Hepatocyte (in vitro differentiated cells): ENCODE measurements around the gene TXNL1. TPM values are rescaled to one million over a fixed set of nuclear protein-coding genes. Genes with fewer than 3 reads are reported as not detected.

Experiments used
- DNase-seq: peaks from one replicate; pipeline ENCODE4 v3.0.0-alpha.2; 2016; ENCODE audit warnings: low spot score
- H2AFZ ChIP-seq: fragments of 200-600 bp; sonication (generic); 2 replicates; pipeline ENCODE4 v1.6.0; 2016; ENCODE audit warnings: antibody characterized with exemption, mild to moderate bottlenecking
- H3K27ac ChIP-seq: fragments of 200-600 bp; sonication (generic); 2 replicates; pipeline ENCODE4 v1.5.1; 2016; ENCODE audit warnings: mild to moderate bottlenecking
- H3K27me3 ChIP-seq: fragments of 200-600 bp; sonication (generic); 2 replicates; pipeline ENCODE4 v1.6.1; 2016
- H3K36me3 ChIP-seq: fragments of 200-600 bp; sonication (generic); replicated peaks from 2 replicates; pipeline ENCODE4 v1.5.1; 2016; ENCODE audit warnings: low read depth; ENCODE audit not compliant: insufficient read depth
- H3K4me1 ChIP-seq: fragments of 200-600 bp; sonication (generic); 2 replicates; pipeline ENCODE4 v1.5.1; 2016; ENCODE audit warnings: mild to moderate bottlenecking, moderate library complexity; ENCODE audit not compliant: insufficient read depth
- H3K4me2 ChIP-seq: fragments of 200-600 bp; sonication (generic); 2 replicates; pipeline ENCODE4 v1.6.0; 2016
- H3K4me3 ChIP-seq: fragments of 200-600 bp; sonication (generic); 2 replicates; pipeline ENCODE4 v1.5.1; 2016; ENCODE audit warnings: mild to moderate bottlenecking
- H3K79me2 ChIP-seq: fragments of 200-600 bp; sonication (generic); 2 replicates; pipeline ENCODE4 v1.6.0; 2017; ENCODE audit warnings: mild to moderate bottlenecking
- H3K9me2 ChIP-seq: fragments of 200-600 bp; sonication (generic); replicated peaks from 2 replicates; pipeline ENCODE4 v1.6.0; 2017; ENCODE audit warnings: mild to moderate bottlenecking; ENCODE audit not compliant: insufficient read depth
- H3K9me3 ChIP-seq: fragments of 200-600 bp; sonication (generic); 2 replicates; pipeline ENCODE4 v1.5.1; 2016; ENCODE audit warnings: low read depth, mild to moderate bottlenecking
- H4K20me1 ChIP-seq: fragments of 200-600 bp; sonication (generic); 2 replicates; pipeline ENCODE4 v1.6.0; 2016; ENCODE audit warnings: mild to moderate bottlenecking; ENCODE audit not compliant: insufficient read depth, poor library complexity, severe bottlenecking
- CTCF ChIP-seq: fragments of 200-600 bp; sonication (generic); IDR thresholded peaks from 2 replicates; pipeline ENCODE4 v1.5.1; 2016; ENCODE audit warnings: antibody characterized with exemption, mild to moderate bottlenecking; ENCODE audit not compliant: poor library complexity
- EZH2 ChIP-seq: fragments of 200-600 bp; sonication (generic); IDR thresholded peaks from 2 replicates; pipeline ENCODE4 v1.6.1; 2016; ENCODE audit warnings: antibody characterized with exemption, mild to moderate bottlenecking, borderline replicate concordance
- EZH2phosphoT487 ChIP-seq: fragments of 200-600 bp; sonication (generic); IDR thresholded peaks from one replicate; pipeline ENCODE4 v1.6.1; 2018; ENCODE audit warnings: antibody characterized with exemption, mild to moderate bottlenecking, low read depth, moderate library complexity; ENCODE audit not compliant: unreplicated experiment, severe bottlenecking
- WGBS: methylation state at CpG from one replicate; pipeline ENCODE4 v1.1.6; 2016; ENCODE audit warnings: low lambda C conversion rate; ENCODE audit errors: missing lambda C conversion rate; 5-methylcytosine and 5-hydroxymethylcytosine counted together
- polyA plus RNA-seq: library from polyadenylated mRNA; unstranded; fragments of >200 nt; fragmentation: Nextera tagmentation; extraction: Ambion mirVana; gene quantifications from 2 replicates; pipeline ENCODE4 v1.2.1, GENCODE V29; 2016
- total RNA-seq: library from RNA; depleted of rRNA; stranded (reverse); fragments of >200 nt; gene quantifications from 2 replicates; pipeline ENCODE4 v1.2.3, GENCODE V29; 2014

TXNL1 gene
- total and polyA plus RNA-seq, 2 experiments from 2014 or later, result 60.8 to 77.0 TPM

GRCh38 chr18:56652802-56653201, 14.4 kb upstream of the TXNL1 start:
- Histone ChIP-seq H3K36me3 (no peaks in the 10 kb centered on the region), H3K27me3 (no peaks in the 10 kb centered on the region), H3K79me2 (peaks cover 47% of the 10 kb centered on the region), H3K9me3 (no peaks in the 10 kb centered on the region), H2AFZ (no peak overlapping the region), H3K4me1 (no peaks in the 10 kb centered on the region), H3K4me2 (peak overlapping the region; percentile 88), H3K27ac (no peak overlapping the region), H3K4me3 (no peak overlapping the region), H4K20me1 (no peaks in the 10 kb centered on the region), H3K9me2 (no peaks in the 10 kb centered on the region)
- no peak for TF ChIP-seq EZH2
- no peak for TF ChIP-seq CTCF
- no peak for DNase-seq
- 84% methylated on average over 4 of the region's 4 CpGs for WGBS

DNA sequence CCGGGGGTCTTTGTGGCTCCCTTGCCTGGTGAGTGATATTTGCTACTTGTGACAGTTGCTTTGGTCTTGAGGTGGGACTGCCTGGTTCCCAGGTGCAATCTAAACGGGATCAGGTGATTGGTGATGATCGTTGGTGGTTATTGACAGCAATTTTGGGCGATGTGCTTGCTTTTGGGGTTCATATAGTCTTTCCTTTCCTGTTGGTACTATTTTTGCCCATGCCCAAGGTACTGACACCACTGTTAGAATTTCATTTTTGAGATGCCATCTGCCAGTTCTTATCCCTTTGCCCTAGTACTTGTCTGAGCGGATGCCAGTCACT, 13.3 kb upstream of the TXNL1 start:
- H3K4me3 ChIP-seq, result peak overlapping the region; percentile 51
- TF ChIP-seq EZH2phosphoT487 (no peak), CTCF (no peak), EZH2 (no peak)
- H4K20me1 ChIP-seq, result no peaks in the 10 kb centered on the region
- H3K9me2 ChIP-seq, result no peaks in the 10 kb centered on the region
- H2AFZ ChIP-seq, result peak overlapping the region; percentile 53
- no peaks in the 10 kb centered on the region for H3K4me1 ChIP-seq
- no peaks in the 10 kb centered on the region for H3K9me3 ChIP-seq
- peaks cover 40% of the 10 kb centered on the region for H3K79me2 ChIP-seq
- H3K36me3 ChIP-seq, result no peaks in the 10 kb centered on the region
- no peaks in the 10 kb centered on the region for H3K27me3 ChIP-seq
- 12% methylated on average over 5 of the region's 5 CpGs for WGBS
- no peak for DNase-seq
- peak overlapping the region; percentile 88 for H3K4me2 ChIP-seq
- H3K27ac ChIP-seq, result peak overlapping the region; percentile 62

DNA sequence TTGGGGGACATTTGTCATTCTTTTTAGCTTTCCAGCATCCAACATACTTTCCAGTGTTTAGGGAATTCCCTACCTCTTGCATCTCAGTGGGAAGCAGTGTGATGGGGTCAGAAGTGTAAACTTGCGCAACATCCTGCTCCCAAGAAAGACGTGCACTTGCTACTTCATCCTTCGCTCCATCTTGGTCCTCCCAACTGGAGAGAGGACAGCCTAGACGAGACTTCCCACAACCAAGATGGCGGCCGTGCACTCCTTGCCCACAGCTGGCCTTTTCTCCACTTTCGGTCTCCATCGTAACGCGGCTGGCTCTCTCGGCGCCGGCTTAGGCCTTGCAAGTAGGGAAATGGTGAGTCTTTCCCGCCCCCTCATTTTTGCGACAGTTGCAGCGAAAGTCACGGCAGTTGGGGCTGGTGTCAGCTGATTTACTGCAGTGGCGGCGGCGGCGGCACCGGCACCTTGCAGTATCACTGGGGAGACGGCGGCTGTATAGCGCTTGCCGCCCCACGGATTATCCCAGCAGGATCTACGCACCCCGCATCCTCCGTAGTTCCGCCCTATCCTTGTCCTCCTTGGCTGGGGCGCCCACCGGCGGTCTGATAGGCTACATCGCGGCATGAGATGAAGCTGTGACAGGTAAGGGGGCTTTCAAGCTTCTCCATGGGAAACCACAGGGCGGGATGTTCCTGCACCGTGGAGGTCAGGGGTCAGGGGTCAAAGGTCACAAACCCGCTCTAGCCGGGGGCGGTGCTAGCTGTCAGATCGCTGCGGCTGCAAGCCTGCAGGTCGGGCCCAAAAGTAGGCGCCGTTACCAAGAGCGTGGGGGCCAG, 12.8 kb upstream of the TXNL1 start, which contains the start of gene WDR7:
WDR7 (plus strand) TSS at position 416 of the 827 bp plus-strand sequence. CDS start 21,157 bp downstream, outside the sequence.
- H2AFZ ChIP-seq, result peak within 1 kb of the TSS; percentile 92
- peak within 1 kb of the TSS; percentile 51 for H3K4me3 ChIP-seq
- no peaks in the 10 kb centered on the region for H3K4me1 ChIP-seq
- under 1% methylated on average over 47 of the region's 47 CpGs for WGBS
- H3K27me3 ChIP-seq, result no peaks in the 10 kb centered on the region
- DNase-seq, result peak; percentile 98
- peak within 1 kb of the TSS; percentile 62 for H3K27ac ChIP-seq
- no peaks in the 10 kb centered on the region for H3K9me3 ChIP-seq
- H4K20me1 ChIP-seq, result no peaks in the 10 kb centered on the region
- TF ChIP-seq EZH2 (no peak), EZH2phosphoT487 (no peak)
- no peaks in the 10 kb centered on the region for H3K9me2 ChIP-seq
- peak within 1 kb of the TSS; percentile 88 for H3K4me2 ChIP-seq
- H3K36me3 ChIP-seq, result no peaks in the 10 kb centered on the region
- peaks cover 36% of the 10 kb centered on the region for H3K79me2 ChIP-seq

- H3K4me2 ChIP-seq, result no peak overlapping the region
- H4K20me1 ChIP-seq, result no peaks in the 10 kb centered on the region
- no peak for DNase-seq
- no peak overlapping the region for H3K27ac ChIP-seq
- H3K4me3 ChIP-seq, result no peak overlapping the region
- H3K9me3 ChIP-seq, result no peaks in the 10 kb centered on the region
- H2AFZ ChIP-seq, result peak overlapping the region; percentile 92
- no peak for TF ChIP-seq EZH2
- TF ChIP-seq EZH2phosphoT487, result no peak
- TF ChIP-seq CTCF, result no peak
- no peaks in the 10 kb centered on the region for H3K27me3 ChIP-seq
- H3K36me3 ChIP-seq, result no peaks in the 10 kb centered on the region
- H3K4me1 ChIP-seq, result no peaks in the 10 kb centered on the region
- H3K79me2 ChIP-seq, result peaks cover 34% of the 10 kb centered on the region
- no peaks in the 10 kb centered on the region for H3K9me2 ChIP-seq
- 100% methylated on average over 1 of the region's 1 CpG for WGBS
These were observed 11.6 kb upstream of the TXNL1 start for GRCh38 chr18:56649996-56650395.
